Keratinocyte (primary cell): Measurements from ENCODE around the gene MOSMO. TPM values are rescaled to one million over a fixed set of nuclear protein-coding genes. Genes with fewer than 3 reads are reported as not detected.

Source experiments
- DNase-seq: peaks from one replicate; pipeline ENCODE4 v3.0.0-alpha.2; 2011; ENCODE audit warnings: low read depth, missing footprints, low spot score
- FAIRE-seq: peaks from 2 replicates; lab custom pipeline; 2011; peaks lifted over from hg19 to GRCh38; lab: Jason Lieb, UNC
- H2AFZ ChIP-seq: 2 replicates; pipeline ENCODE4 v1.6.0; 2012; ENCODE audit warnings: low read length, control low read depth, inconsistent platforms; ENCODE audit not compliant: control insufficient read depth
- H3K27ac ChIP-seq: 2 replicates; pipeline ENCODE4 v1.5.1; 2011; ENCODE audit warnings: low read length; ENCODE audit not compliant: control insufficient read depth, insufficient read depth
- H3K27me3 ChIP-seq: 3 replicates; pipeline ENCODE4 v1.6.0; 2011; ENCODE audit warnings: low read length; ENCODE audit not compliant: control insufficient read depth, insufficient read depth; ENCODE audit errors: extremely low read depth
- H3K36me3 ChIP-seq, 2 experiments: 2 replicates in 1 of 2; 3 replicates in 1 of 2; pipeline ENCODE4 v1.5.1; 2011; ENCODE audit warnings: low read length in 2 of 2, mild to moderate bottlenecking in 1 of 2; ENCODE audit not compliant: control insufficient read depth in 2 of 2, insufficient read depth in 2 of 2; ENCODE audit errors: extremely low read depth in 1 of 2
- H3K4me1 ChIP-seq: 3 replicates; pipeline ENCODE4 v1.5.1; 2011; ENCODE audit warnings: low read length; ENCODE audit not compliant: control insufficient read depth, insufficient read depth; ENCODE audit errors: extremely low read depth
- H3K4me2 ChIP-seq: 3 replicates; pipeline ENCODE4 v1.6.0; 2011; ENCODE audit warnings: low read depth, low read length; ENCODE audit not compliant: control insufficient read depth, insufficient read depth; ENCODE audit errors: extremely low read depth
- H3K4me3 ChIP-seq, 3 experiments: fragments of 200-600 bp in 1 of 3; sonication (generic) in 1 of 3; 2 replicates in 2 of 3; 3 replicates in 1 of 3; pipeline ENCODE4 v1.5.1; 2011 to 2016; ENCODE audit warnings: low read length in 3 of 3, mild to moderate bottlenecking in 3 of 3, control low read depth in 2 of 3, inconsistent platforms in 1 of 3, low read depth in 1 of 3, mixed read lengths in 1 of 3, mixed run types in 1 of 3, moderate library complexity in 1 of 3; ENCODE audit not compliant: control insufficient read depth in 2 of 3, insufficient read depth in 2 of 3; ENCODE audit errors: extremely low read depth in 1 of 3
- H3K79me2 ChIP-seq: 2 replicates; pipeline ENCODE4 v1.6.0; 2012; ENCODE audit warnings: low read length; ENCODE audit not compliant: control insufficient read depth, insufficient read depth
- H3K9ac ChIP-seq: 3 replicates; pipeline ENCODE4 v1.6.0; 2011; ENCODE audit warnings: low read length; ENCODE audit not compliant: control insufficient read depth, insufficient read depth; ENCODE audit errors: extremely low read depth
- H3K9me1 ChIP-seq: 3 replicates; pipeline ENCODE4 v1.6.0; 2011; ENCODE audit warnings: low read length; ENCODE audit not compliant: control insufficient read depth, insufficient read depth; ENCODE audit errors: extremely low read depth
- H3K9me3 ChIP-seq: 2 replicates; pipeline ENCODE4 v1.5.1; 2012; ENCODE audit warnings: low read depth, low read length; ENCODE audit not compliant: control insufficient read depth
- H4K20me1 ChIP-seq: 3 replicates; pipeline ENCODE4 v1.6.0; 2011; ENCODE audit warnings: low read length; ENCODE audit not compliant: control insufficient read depth, insufficient read depth; ENCODE audit errors: extremely low read depth
- CTCF ChIP-seq, 3 experiments: IDR thresholded peaks in 1 of 3; conservative IDR thresholded peaks in 1 of 3; optimal IDR thresholded peaks in 1 of 3; 2 replicates in 2 of 3; 3 replicates in 1 of 3; pipeline versions ENCODE3 to v1.5.1; 2011; ENCODE audit warnings: low read length in 3 of 3, mild to moderate bottlenecking in 3 of 3, moderate library complexity in 2 of 3, control low read depth in 1 of 3, inconsistent platforms in 1 of 3; ENCODE audit not compliant: insufficient read depth in 2 of 3; ENCODE audit errors: extremely low read depth in 1 of 3
- EZH2 ChIP-seq: IDR thresholded peaks from one replicate; pipeline ENCODE4 v1.6.1; 2012; ENCODE audit warnings: inconsistent platforms, mild to moderate bottlenecking, low read length, moderate library complexity
- dilution Hi-C: fragments of 300-500 bp; cut with MboI; formaldehyde crosslinking; loops from one replicate; pipeline ENCODE4 v1.7.0; 2020; ENCODE audit warnings: low sequenced_read_pairs; ENCODE audit not compliant: extremely low pct_ligation_motif_present
- polyA plus RNA-seq, 5 experiments: library from polyadenylated mRNA; depleted of rRNA in 3 of 5; stranded (reverse) in 3 of 5; stranded (forward) in 1 of 5; unstranded in 1 of 5; fragments of >200 nt; gene quantifications; 1 replicate in 1 of 5; 2 replicates in 3 of 5; 3 replicates in 1 of 5; pipeline versions ENCODE4 v1.2.1 to v1.2.3, GENCODE V29; 2011 to 2012; ENCODE audit warnings: missing spikeins in 2 of 5, low read depth in 1 of 5, low replicate concordance in 1 of 5

MOSMO gene
- polyA plus RNA-seq, 1 donor (not counting 4 experiments of a cell fraction or from before 2014, with no cell fraction given), result 26.2 TPM

- no peak for TF ChIP-seq EZH2
- no peak for TF ChIP-seq CTCF (optimal IDR thresholded peaks at IDR 0.05 in 1 of 3, IDR thresholded peaks at IDR 0.05 in 1 of 3, conservative IDR thresholded peaks at IDR 0.05 in 1 of 3; ENCODE audit: extremely low read depth in 1 of 3, insufficient read depth in 2 of 3, low read length in 3 of 3)
- no peak overlapping the region for H2AFZ ChIP-seq
- H3K79me2 ChIP-seq, result peaks cover 39% of the 10 kb centered on the region
- H3K4me1 ChIP-seq, result peaks cover 44% of the 10 kb centered on the region
- H3K9ac ChIP-seq, result no peak overlapping the region
- no peaks in the 10 kb centered on the region for H3K9me1 ChIP-seq
- no peaks in the 10 kb centered on the region for H3K9me3 ChIP-seq
- H3K36me3 ChIP-seq, result peaks cover 2 to 7% of the 10 kb centered on the region in 2 experiments
- dilution Hi-C loops, result no loop called here
- FAIRE-seq (no peak), DNase-seq (no peak)
- no peaks in the 10 kb centered on the region for H3K27me3 ChIP-seq
- H4K20me1 ChIP-seq, result peaks cover 2% of the 10 kb centered on the region
- H3K4me3 ChIP-seq, result no peak overlapping the region
- no peak overlapping the region for H3K27ac ChIP-seq
- H3K4me2 ChIP-seq, result no peak overlapping the region
Measured at GRCh38 chr16:22075043-22075757, 67.3 kb downstream of the MOSMO start.

- peaks cover 2 to 7% of the 10 kb centered on the region in 2 experiments for H3K36me3 ChIP-seq
- H3K4me2 ChIP-seq, result no peak overlapping the region
- FAIRE-seq (no peak), DNase-seq (no peak)
- H4K20me1 ChIP-seq, result peaks cover under 1% of the 10 kb centered on the region
- H3K4me3 ChIP-seq, result no peak overlapping the region
- H3K9me1 ChIP-seq, result no peaks in the 10 kb centered on the region
- no peaks in the 10 kb centered on the region for H3K9me3 ChIP-seq
- dilution Hi-C loops, result no loop called here
- H3K27me3 ChIP-seq, result no peaks in the 10 kb centered on the region
- H3K9ac ChIP-seq, result no peak overlapping the region
- H3K79me2 ChIP-seq, result peaks cover 37% of the 10 kb centered on the region
- H3K27ac ChIP-seq, result no peak overlapping the region
- TF ChIP-seq CTCF (optimal IDR thresholded peaks at IDR 0.05 in 1 of 3, IDR thresholded peaks at IDR 0.05 in 1 of 3, conservative IDR thresholded peaks at IDR 0.05 in 1 of 3; ENCODE audit: extremely low read depth in 1 of 3, insufficient read depth in 2 of 3, low read length in 3 of 3) (no peak), EZH2 (no peak)
- peaks cover 38% of the 10 kb centered on the region for H3K4me1 ChIP-seq
- H2AFZ ChIP-seq, result no peak overlapping the region
Measured at GRCh38 chr16:22075776-22076175, 67.9 kb downstream of the MOSMO start.
